WTC11 (cell line): ENCODE measurements around the gene TNFAIP3.

Experiments used
- CTCF ChIP-seq: fragments of 200-600 bp; IDR thresholded peaks from 2 replicates; pipeline ENCODE4 v1.8.0; 2022; ENCODE audit warnings: antibody characterized with exemption
- MLX ChIP-seq: sonication (generic); formaldehyde crosslinking; IDR thresholded peaks from 2 replicates; pipeline ENCODE4 v1.8.1; 2023; ENCODE audit warnings: mild to moderate bottlenecking, missing genetic modification reagents, moderate library complexity
- USF1 ChIP-seq: sonication (generic); formaldehyde crosslinking; IDR thresholded peaks from 2 replicates; pipeline ENCODE4 v1.8.0; 2022; ENCODE audit warnings: mild to moderate bottlenecking, missing genetic modification reagents
- ZMAT4 ChIP-seq: fragments of 250-450 bp; sonication (Bioruptor Pico); IDR thresholded peaks from 2 replicates; pipeline ENCODE4 v1.9.0; 2021; ENCODE audit warnings: mild to moderate bottlenecking
- ZNF232 ChIP-seq: sonication (generic); formaldehyde crosslinking; IDR thresholded peaks from 2 replicates; pipeline ENCODE4 v1.8.0; 2022; ENCODE audit warnings: mild to moderate bottlenecking, missing genetic modification reagents

- TF ChIP-seq MLX (CRISPR knock-in tag), result no peak
- no peak for TF ChIP-seq USF1 (CRISPR knock-in tag)
- TF ChIP-seq ZNF232 (CRISPR knock-in tag), result no peak
- TF ChIP-seq ZMAT4 (CRISPR knock-in tag), result no peak
- no peak for TF ChIP-seq CTCF
Measured at GRCh38 chr6:137852811-137853210, 14.2 kb upstream of the TNFAIP3 start.
